ENCODE results near the gene HEXD. TPM values are rescaled to one million over a fixed set of nuclear protein-coding genes. Genes with fewer than 3 reads are reported as not detected.

HEXD gene
- total RNA-seq, 2 donors from 2014 or later, result 32.2 to 33.4 TPM

DNA sequence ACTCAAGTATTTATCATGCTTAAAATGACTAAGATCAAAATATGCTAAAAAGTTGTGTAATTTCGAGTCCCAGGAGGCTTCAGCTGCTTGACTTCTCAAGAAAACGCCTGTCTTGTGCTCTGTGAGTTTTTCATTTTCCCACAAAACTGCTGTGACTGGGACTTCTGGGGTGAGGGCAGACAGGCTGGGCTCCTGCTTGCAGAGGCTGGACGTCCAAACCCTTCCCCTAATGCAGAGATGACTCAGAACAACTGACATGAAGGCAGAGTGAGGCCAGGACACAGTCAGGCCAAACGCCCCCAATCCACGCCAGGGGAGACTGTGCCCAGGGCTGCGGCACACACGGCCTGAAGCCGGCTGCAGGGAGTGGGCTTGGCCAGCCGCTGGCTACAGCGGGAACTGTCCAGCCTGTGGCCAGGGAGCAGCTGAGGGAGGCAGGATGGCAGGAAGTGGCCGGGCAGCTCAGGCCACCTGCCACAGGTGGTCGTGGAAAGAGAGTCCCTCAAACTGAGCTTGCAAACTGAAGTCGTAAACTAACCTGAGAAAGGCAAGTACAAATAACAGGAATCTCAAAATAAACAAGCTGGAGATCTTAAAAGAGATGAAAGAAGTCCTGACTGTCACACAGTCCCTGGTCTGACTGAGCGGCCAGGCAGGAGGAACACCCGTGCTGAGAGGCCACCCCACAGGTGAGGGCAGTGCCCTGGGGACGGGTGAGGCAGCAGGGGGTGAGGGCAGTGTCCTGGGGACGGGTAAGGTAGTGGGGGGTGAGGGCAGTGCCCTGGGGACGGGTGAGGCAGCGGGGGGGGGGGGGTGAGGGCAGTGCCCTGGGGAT, 21.3 kb upstream of the HEXD start:
- Mint-ChIP-seq H3K27ac (no peak overlapping the region), H3K36me3 (ENCODE audit: low read depth) (peaks cover 4% of the 10 kb centered on the region), H3K4me3 (no peak overlapping the region), H3K27me3 (no peaks in the 10 kb centered on the region), H3K4me1 (peaks cover 7% of the 10 kb centered on the region)
- H3K9me3 ChIP-seq (ENCODE audit: control insufficient read depth, low read length, poor library complexity, severe bottlenecking), result no peaks in the 10 kb centered on the region
- DNase-seq (no peak), ATAC-seq (no peak)

GRCh38 chr17:82397449-82398335, 20.5 kb upstream of the HEXD start:
- no peak overlapping the region for H3K27ac Mint-ChIP-seq
- H3K27me3 Mint-ChIP-seq, result no peaks in the 10 kb centered on the region
- H3K36me3 Mint-ChIP-seq (ENCODE audit: low read depth), result peaks cover 4% of the 10 kb centered on the region
- no peaks in the 10 kb centered on the region for H3K9me3 ChIP-seq (ENCODE audit: control insufficient read depth, low read length, poor library complexity, severe bottlenecking)
- H3K4me1 Mint-ChIP-seq, result peaks cover 7% of the 10 kb centered on the region
- ATAC-seq (no peak), DNase-seq (no peak)
- H3K4me3 Mint-ChIP-seq, result no peak overlapping the region

DNA sequence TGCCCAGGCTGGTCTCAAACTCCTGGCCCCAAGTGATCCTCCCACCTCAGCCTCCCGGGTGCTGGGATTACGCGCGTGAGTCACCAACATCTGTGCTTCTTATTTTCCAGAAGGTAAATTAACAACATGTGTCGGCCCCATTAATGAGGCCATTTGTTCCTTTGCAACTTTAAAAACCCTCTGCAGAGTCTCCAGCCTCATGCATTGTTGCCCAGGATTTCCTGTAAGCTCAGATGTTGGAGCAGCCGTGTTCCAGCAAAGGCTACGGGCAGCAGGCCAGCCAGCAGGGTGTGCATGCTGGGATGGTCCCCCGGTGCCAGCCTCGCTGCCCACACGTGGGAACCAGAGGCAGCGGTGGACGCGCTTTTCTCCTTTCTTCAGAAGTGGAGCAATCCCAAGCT, 19.1 kb upstream of the HEXD start:
- H3K4me1 Mint-ChIP-seq, result peaks cover 8% of the 10 kb centered on the region
- H3K27me3 Mint-ChIP-seq, result no peaks in the 10 kb centered on the region
- H3K4me3 Mint-ChIP-seq, result no peak overlapping the region
- H3K9me3 ChIP-seq (ENCODE audit: control insufficient read depth, low read length, poor library complexity, severe bottlenecking), result no peaks in the 10 kb centered on the region
- ATAC-seq, result no peak
- peaks cover 7% of the 10 kb centered on the region for H3K36me3 Mint-ChIP-seq (ENCODE audit: low read depth)
- DNase-seq, result no peak
- H3K27ac Mint-ChIP-seq, result no peak overlapping the region

GRCh38 chr17:82399601-82400101, 18.5 kb upstream of the HEXD start:
- DNase-seq, result no peak
- Mint-ChIP-seq H3K27ac (no peak overlapping the region), H3K27me3 (no peaks in the 10 kb centered on the region), H3K36me3 (ENCODE audit: low read depth) (peaks cover 7% of the 10 kb centered on the region), H3K4me3 (no peak overlapping the region), H3K4me1 (peaks cover 8% of the 10 kb centered on the region)
- no peak for ATAC-seq
- H3K9me3 ChIP-seq (ENCODE audit: control insufficient read depth, low read length, poor library complexity, severe bottlenecking), result no peaks in the 10 kb centered on the region

DNA sequence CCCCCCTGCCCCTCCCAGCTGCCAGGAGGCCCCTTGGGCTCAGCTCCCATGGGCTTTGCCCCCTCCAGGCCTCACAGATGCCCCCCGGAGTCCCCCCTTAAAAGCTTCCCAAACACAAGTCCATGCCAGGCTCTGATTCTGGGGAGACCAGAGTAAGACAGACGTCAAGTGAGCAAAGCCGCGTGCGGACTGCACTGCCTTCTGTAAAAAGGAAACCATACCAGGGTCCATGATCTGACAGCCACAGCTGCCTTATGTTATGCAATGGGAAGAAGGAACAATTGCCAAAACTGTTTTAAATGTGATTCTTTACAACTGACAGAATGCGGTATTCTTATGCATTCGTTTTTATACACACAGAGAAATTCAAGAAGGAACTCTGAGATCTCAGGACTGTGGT, 17.9 kb upstream of the HEXD start:
- H3K27me3 Mint-ChIP-seq, result no peaks in the 10 kb centered on the region
- peak overlapping the region; percentile 89 for H3K27ac Mint-ChIP-seq
- H3K9me3 ChIP-seq (ENCODE audit: control insufficient read depth, low read length, poor library complexity, severe bottlenecking), result no peaks in the 10 kb centered on the region
- peaks cover 7% of the 10 kb centered on the region for H3K36me3 Mint-ChIP-seq (ENCODE audit: low read depth)
- H3K4me1 Mint-ChIP-seq, result peaks cover 8% of the 10 kb centered on the region
- no peak for DNase-seq
- no peak for ATAC-seq
- peak overlapping the region; percentile 7 for H3K4me3 Mint-ChIP-seq

- Mint-ChIP-seq H3K27ac (peak overlapping the region; percentile 89), H3K36me3 (ENCODE audit: low read depth) (peaks cover 5% of the 10 kb centered on the region), H3K27me3 (no peaks in the 10 kb centered on the region), H3K4me3 (peak overlapping the region; percentile 89), H3K4me1 (peaks cover 8% of the 10 kb centered on the region)
- DNase-seq, result peak in 2 of 3 donors; percentile 21 to 22
- H3K9me3 ChIP-seq (ENCODE audit: control insufficient read depth, low read length, poor library complexity, severe bottlenecking), result no peaks in the 10 kb centered on the region
- peak; percentile 84 for ATAC-seq
These were observed 17.3 kb upstream of the HEXD start for GRCh38 chr17:82400830-82401229.

- ATAC-seq, result no peak
- peaks cover 4% of the 10 kb centered on the region for H3K36me3 Mint-ChIP-seq (ENCODE audit: low read depth)
- H3K9me3 ChIP-seq (ENCODE audit: control insufficient read depth, low read length, poor library complexity, severe bottlenecking), result no peaks in the 10 kb centered on the region
- DNase-seq, result no peak
- H3K4me3 Mint-ChIP-seq, result no peak overlapping the region
- H3K27me3 Mint-ChIP-seq, result no peaks in the 10 kb centered on the region
- H3K4me1 Mint-ChIP-seq, result peaks cover 5% of the 10 kb centered on the region
- H3K27ac Mint-ChIP-seq, result no peak overlapping the region
These were observed 15.3 kb upstream of the HEXD start for GRCh38 chr17:82402865-82403264.

- H3K4me1 Mint-ChIP-seq, result peaks cover 8% of the 10 kb centered on the region
- no peak overlapping the region for H3K27ac Mint-ChIP-seq
- DNase-seq (no peak), ATAC-seq (no peak)
- no peaks in the 10 kb centered on the region for H3K27me3 Mint-ChIP-seq
- peaks cover 4% of the 10 kb centered on the region for H3K36me3 Mint-ChIP-seq (ENCODE audit: low read depth)
- no peaks in the 10 kb centered on the region for H3K9me3 ChIP-seq (ENCODE audit: control insufficient read depth, low read length, poor library complexity, severe bottlenecking)
- no peak overlapping the region for H3K4me3 Mint-ChIP-seq
These were observed 14.2 kb upstream of the HEXD start for GRCh38 chr17:82403662-82404660.

GRCh38 chr17:82405051-82405450, 13.1 kb upstream of the HEXD start:
- H3K9me3 ChIP-seq (ENCODE audit: control insufficient read depth, low read length, poor library complexity, severe bottlenecking), result no peaks in the 10 kb centered on the region
- H3K4me1 Mint-ChIP-seq, result peaks cover 10% of the 10 kb centered on the region
- DNase-seq (no peak), ATAC-seq (no peak)
- no peak overlapping the region for H3K27ac Mint-ChIP-seq
- H3K36me3 Mint-ChIP-seq (ENCODE audit: low read depth), result peaks cover 4% of the 10 kb centered on the region
- H3K4me3 Mint-ChIP-seq, result no peak overlapping the region
- H3K27me3 Mint-ChIP-seq, result no peaks in the 10 kb centered on the region

- Mint-ChIP-seq H3K4me1 (peaks cover 7% of the 10 kb centered on the region), H3K4me3 (no peak overlapping the region), H3K36me3 (ENCODE audit: low read depth) (peaks cover 2% of the 10 kb centered on the region), H3K27ac (no peak overlapping the region), H3K27me3 (no peaks in the 10 kb centered on the region)
- DNase-seq, result no peak
- no peaks in the 10 kb centered on the region for H3K9me3 ChIP-seq (ENCODE audit: control insufficient read depth, low read length, poor library complexity, severe bottlenecking)
- ATAC-seq, result no peak
These were observed 11.9 kb upstream of the HEXD start for GRCh38 chr17:82406131-82406671.

DNA sequence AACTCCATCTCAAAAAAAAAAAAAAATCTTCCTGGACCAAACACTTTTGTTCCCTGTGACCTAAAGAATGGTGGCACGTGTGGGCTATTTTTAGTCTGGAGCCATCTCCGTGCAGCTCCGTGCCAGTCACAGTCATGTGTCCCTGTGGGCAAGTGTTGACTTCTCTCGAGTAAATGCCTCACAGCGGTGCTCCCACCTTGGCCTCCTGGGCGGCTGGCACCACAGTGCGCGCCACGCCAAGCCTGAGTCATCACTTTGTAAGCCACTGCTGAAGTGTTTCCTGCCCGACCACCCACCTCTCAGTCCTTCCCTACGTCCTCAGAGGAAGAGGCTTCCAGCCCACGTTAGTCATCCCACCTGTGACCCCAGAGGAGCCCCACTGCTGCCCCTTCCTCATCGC, 10.9 kb upstream of the HEXD start:
- peak overlapping the region; percentile 29 for H3K27ac Mint-ChIP-seq
- ATAC-seq, result no peak

GRCh38 chr17:82408288-82408937, 9.7 kb upstream of the HEXD start:
- Mint-ChIP-seq H3K27ac (no peak overlapping the region), H3K4me3 (no peak overlapping the region), H3K36me3 (ENCODE audit: low read depth) (peaks cover 2% of the 10 kb centered on the region), H3K27me3 (no peaks in the 10 kb centered on the region), H3K4me1 (peaks cover 8% of the 10 kb centered on the region)
- no peaks in the 10 kb centered on the region for H3K9me3 ChIP-seq (ENCODE audit: control insufficient read depth, low read length, poor library complexity, severe bottlenecking)
- DNase-seq (no peak), ATAC-seq (no peak)

More for the DNA sequence above, 10.9 kb upstream of the HEXD start:
- Mint-ChIP-seq H3K4me1 (peaks cover 7% of the 10 kb centered on the region), H3K27me3 (no peaks in the 10 kb centered on the region), H3K36me3 (ENCODE audit: low read depth) (peaks cover 2% of the 10 kb centered on the region), H3K4me3 (no peak overlapping the region)
- no peaks in the 10 kb centered on the region for H3K9me3 ChIP-seq (ENCODE audit: control insufficient read depth, low read length, poor library complexity, severe bottlenecking)
- DNase-seq, result no peak
